Activated CD4-positive, alpha-beta T cell treated with anti-CD3 and anti-CD28 coated beads for 1 hour (primary cell): ENCODE data around the gene NMT2.
"Not testable (repeated sequence)": the region's sequence is repeated elsewhere in the genome, so short reads cannot be mapped to it uniquely, and the experiment has no call there.

Source experiments
- DNase-seq: peaks from one replicate; pipeline ENCODE4 v3.0.0-alpha.2; 2020

NMT2 gene

DNA sequence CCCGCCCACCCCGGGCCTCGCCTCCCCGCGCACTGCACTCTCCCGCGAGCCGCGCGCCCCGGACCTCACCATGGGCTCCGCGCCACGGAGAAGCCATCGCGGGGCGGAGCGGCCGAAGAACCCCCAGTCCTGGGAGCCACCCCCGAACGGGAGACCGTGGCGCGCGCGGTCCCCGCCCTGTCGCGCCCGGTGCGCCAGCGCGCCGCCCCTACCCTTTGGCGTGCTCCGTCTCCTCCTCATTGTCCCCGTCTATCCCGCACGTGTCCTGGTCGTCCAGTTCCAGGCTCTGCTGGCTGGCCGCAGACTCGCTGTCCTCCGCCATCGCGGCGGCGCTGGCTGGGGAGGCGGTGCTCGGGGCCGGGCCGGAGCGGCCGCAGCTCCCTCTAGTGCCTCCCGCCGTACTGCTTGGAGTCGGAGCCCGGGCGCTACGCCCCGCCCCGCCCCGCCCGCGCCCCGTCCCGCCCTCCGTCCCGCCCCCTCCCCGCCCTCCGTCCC, at the start of gene NMT2:
Gene NMT2 (minus strand): TSS at position 403 of the 495 bp plus-strand sequence. CDS start 81 bp downstream, at position 322.
- DNase-seq, result no peak

DNA sequence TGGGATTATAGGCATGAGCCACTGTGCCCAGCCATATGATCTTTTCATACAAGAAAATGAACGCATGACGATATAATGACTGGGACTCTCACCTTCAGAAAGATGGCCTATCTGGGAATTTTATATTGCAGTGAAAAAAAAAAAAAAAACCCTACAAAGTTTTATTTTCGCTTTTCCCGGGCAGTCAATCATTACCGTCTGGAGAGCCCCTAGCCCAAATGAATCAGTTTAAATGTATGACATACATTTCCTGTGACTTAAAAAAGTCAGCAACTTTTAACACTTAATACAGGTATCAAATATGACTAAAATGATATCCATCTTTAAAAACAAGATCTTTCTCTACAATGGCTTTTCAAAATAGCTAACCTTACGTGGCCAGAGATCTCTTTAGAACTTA, 48.2 kb upstream of the NMT2 start:
- no peak for DNase-seq

DNA sequence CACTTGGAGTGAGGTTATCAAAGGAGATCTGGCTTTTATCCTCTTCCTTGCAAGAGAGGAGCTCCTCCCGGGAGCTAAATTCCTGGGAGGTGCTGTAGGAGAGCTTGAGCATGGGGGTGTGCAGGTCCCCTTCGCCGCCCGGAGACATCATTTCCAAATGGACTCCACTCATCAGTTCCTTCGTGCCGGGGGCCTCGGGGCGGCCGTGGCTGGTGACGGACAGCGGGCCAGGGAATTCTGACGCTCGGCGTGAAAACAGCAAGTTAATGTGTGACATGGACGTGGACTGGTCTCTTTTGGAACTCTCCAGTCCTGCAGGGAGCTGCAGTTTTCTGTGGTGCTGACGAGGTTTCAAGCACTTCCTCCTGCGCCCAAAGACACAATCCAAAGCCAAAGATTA, 45.7 kb upstream of the NMT2 start:
- no peak for DNase-seq

DNA sequence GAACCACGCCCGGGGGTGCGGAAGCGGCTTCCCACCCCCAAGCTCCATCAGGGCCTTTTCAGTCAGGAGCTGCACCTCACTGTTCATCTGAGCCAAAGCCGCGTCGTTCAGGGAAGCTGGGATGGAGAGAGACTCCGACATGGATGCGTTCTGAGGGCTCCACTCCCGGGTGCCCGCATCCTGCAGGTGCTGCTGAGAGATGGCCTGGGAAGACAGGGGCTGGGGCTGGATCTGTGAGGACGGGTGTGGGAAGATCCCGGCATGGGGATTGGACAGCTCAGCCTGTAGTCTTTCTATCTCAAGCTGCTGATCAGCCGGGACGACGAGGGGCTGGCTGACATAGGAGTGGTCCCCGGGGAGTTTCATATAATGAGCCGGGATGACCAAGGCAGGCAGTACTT, 45.0 kb upstream of the NMT2 start:
- DNase-seq, result no peak

DNA sequence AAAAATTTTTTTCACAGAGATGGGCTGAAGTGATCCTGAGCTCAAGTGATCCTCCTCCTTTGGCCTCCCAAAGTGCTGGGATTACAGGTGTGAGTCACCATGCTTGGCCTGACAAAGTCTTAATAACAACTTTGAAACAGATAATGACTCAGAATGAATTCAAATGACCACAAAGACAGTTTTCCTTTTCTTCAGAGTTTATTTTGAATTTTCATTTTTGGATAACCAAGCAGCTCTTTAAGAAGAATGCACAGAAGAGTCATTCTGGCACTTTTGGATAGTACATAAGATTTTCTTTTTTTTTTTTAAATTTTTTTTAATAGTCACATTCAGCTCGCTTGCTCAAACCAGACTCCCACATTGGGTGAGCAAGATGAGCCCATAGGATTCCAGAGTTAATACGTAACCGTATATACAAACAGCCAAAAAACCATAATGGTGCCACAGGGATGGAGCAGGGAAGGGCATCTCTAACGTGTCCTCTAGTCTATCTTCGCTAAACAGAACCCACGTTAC, 43.0 kb upstream of the NMT2 start:
- DNase-seq, result no peak

DNA sequence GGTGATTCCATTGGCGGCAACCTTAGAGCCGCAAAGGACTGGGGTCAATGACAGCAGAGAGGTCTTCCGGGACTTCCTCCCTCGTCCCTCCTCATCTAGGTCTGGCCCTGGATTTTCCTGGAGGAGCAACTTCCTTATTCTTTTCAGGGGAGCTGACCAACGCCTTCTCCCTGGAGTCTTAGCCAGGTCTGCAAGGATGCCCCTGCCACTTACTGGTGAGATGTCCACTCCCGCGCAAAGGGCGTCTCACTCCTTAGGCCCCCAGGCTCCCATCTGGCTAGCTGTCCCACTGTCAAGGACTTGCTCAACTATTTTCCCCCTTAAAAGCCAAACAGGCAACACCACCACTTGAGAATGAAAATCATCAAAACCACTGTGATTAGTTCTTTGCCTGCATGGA, 42.0 kb upstream of the NMT2 start:
- DNase-seq, result no peak

DNA sequence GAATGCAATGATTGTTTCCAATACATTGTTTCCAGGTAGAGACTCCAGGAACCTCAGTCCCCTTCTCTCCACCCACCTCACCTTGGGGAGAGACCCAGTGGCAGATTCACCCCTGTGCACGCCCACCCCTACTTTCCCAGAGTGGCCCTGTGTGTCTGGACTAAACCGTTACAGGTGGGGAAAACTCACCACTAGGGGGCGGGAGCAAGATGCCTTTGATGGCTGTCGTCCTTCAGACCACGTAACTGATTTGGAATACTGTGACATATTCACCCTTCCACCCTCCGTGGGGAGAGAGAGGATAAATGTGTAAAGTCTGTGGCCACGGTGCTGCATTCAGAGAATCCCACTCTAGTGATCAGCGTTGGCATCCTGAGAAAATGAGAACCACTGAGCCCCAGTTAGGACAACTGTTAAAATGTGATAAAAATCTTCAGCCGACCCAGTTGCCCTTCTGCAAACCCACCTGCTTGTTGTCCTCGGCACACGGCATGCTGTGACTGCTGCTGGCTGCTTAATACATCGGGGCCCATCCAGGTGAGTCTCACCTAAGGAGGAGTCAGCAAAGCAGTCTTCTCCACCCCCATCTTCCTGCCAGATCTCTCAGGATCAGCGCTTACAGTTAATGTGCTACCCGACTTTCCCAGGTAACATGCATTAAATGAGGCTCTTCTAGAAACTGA, 41.5 kb upstream of the NMT2 start:
- peak; percentile 65 for DNase-seq

DNA sequence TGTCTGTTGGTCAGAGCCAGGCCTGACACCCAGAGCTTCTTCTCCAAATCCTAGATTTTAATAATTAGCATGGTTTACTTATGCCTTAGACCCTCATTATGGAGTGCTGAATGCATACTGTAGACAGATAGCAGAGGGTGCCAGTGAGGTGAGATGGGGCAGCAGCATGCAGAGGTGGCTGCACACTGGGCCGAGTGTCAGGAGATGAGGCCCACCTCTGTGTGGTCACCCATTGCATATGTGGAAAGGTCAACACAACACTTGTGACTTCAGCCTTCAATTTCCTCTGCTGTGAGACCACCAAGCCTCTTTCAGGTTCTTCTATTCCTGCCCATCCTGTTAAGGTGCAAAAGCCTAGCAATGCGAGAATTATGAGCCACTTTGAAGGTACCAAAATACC, 39.7 kb upstream of the NMT2 start:
- no peak for DNase-seq

DNA sequence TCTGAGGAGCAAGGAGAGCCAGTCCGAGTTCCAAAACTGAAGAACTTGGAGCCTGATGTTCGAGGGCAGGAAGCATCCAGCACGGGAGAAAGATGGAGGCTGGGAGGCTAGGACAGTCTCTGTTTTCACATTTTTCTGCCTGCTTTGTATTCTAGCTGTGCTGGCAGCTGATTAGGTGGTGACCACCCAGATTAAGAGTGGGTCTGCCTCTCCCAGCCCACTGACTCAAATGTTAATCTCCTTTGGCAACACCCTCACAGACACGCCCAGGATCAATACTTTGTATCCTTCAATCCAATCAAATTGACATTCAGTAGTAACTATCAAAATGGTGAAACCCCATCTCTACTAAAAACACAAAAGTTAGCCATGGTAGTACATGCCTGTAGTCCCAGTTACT, 38.9 kb upstream of the NMT2 start:
- not testable (repeated sequence) for DNase-seq

DNA sequence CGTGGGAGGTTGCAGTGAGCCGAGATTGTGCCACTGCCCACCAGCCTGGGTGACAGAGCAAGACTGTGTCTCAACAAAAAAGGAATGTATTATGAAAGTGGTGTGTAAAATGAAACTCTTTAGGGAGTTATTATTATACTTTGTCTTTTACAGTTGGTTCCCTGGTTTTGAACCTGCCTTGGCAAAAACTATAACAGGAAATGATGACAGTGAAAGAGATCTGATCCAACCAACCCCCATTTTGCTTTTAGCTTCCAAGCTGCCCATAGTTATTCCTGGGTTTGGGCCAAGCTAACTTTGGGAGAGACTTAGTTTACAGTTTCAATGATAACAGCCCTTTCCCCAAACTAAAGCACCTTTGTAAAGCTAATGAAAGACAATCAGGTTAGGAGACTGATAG, 34.1 kb upstream of the NMT2 start:
- DNase-seq, result no peak

DNA sequence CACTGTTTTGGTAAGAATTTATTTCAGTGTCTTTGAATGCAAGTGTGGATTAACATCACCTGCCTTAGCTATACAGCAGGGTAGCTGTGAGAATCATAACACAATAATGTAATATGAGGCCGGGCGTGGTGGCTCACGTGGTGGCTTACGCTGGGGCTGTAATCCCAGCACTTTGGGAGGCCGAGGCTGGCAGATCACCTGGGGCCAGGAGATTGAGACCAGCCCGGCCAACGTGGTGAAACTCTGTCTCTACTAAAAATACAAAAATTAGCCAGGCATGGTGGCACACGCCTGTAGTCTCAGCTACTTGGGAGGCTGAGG, 33.8 kb upstream of the NMT2 start:
- not testable (repeated sequence) for DNase-seq

DNA sequence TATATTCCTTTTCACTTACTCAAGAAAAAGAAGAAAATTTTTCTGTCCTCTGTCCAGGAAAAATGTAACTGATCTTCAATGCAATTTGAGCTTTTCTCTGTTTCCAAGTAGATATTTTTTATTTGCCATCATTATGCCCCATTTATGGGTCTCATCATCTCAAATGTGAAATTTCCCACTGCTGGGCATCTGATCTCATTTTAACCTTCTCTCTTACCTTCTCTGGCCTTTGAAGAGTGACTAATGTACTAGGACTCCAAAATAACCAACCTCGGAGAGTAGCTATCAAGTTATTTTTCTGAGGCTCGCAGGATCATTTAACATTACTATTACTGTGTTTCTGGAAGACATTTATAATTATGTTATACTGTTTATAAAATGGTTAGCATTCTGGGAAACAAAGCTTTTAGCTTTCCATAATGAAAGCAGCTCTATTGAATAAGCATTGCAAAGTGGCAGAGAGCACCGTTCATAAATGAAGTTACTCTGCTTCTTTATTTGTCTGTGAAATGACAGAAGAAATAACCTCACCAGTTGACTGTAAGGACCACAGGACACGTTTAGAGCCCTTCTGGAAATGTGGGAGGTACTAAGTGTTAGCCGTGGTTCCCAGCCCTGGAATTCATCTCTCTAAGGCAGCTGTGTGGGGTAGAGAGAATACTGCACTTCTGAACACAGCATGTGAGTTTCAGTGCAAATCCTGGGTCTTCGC, 33.3 kb upstream of the NMT2 start:
- DNase-seq, result no peak

DNA sequence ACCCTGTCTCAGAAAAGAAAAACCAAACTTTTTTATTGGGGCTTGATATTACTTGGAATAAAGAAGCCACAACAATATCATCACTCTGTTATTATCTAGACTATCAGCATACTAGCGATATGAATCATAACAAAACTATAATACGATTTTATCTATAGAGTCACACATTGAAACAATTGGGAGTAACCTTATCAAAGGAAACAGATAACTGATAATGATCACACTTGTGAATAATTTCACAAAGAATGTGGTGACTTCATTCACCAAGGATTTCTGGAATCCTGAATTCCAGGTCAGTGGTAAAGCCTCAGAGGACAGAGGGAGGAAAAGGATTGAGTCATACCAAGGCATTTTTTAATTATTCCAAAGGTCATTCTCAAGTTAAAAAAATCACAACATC, 32.1 kb upstream of the NMT2 start:
- DNase-seq, result no peak

DNA sequence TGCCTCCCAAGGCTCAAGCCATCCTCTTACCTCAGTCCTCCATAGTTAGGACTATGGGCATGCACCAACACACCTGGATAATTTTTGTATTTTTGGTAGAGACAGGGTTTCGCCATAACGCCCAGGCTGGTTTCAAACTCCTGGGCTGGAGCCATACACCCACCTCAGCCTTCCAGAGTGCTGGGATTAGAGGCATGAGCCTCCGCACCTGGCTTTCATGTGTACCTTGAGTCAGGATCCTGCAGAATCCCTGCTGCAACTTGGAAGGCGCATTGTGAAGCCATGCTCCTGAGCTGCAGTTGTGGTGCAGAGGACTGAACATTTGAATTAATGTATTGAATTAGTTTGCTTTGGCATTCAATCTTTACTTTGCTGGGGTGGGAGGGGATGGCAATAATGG, 29.4 kb upstream of the NMT2 start:
- no peak for DNase-seq

DNA sequence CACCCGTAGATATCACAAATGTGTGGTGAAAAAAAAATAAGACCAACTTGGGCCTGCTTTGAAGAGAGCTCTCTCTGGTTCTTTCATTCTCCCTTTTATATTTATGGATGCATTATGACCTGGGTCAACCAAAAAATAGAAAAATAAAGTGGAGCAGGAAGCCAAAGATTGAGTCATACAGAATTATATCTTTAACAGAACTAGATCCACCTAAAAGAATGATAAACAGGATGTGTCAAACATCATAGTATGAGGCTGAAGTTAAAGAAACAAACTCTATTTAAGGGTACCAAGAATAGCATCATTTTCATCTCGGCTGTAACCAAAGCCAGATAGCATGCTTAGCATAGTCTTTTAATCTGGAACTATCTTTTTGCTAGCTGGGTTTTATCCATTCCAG, 28.8 kb upstream of the NMT2 start:
- no peak for DNase-seq

DNA sequence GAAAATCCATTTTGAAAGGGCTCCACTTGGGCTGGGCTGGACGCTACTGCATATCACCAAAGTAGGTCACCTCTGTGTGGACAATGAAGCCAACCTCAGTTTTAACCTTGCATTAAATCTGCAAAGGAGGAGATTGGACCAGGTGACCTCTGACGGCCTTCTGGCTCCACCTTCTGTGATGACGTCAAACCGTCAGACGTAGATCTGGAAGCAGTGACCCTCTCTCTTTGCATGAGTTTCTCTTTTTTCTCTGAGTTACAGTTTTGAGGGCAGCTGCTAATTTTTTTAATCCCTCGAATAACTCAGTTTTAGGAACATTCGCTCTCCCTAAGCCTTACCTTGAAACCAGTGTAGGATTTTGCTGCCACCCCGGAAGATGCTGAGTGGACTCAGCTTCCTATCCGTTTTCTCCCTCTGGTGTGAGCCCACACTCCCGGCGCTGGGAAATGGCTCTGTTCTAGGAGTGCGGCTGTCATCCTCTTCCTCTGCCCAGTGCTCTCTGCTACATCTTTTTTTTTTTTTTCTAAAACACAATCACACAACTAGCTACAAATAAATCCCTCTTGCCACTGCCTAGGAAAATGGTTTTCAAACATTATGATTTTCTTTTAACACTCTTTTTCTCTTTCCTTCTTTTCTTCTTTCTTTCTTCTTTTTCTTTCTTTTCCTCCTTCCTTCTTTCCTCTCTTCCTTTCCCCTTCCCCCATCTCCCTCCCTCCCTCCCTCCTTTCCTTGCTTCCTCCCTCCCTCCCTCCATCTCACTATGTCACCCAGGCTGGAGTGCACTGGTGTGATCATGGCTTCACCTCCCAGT, 27.7 kb upstream of the NMT2 start:
- DNase-seq, result no peak

DNA sequence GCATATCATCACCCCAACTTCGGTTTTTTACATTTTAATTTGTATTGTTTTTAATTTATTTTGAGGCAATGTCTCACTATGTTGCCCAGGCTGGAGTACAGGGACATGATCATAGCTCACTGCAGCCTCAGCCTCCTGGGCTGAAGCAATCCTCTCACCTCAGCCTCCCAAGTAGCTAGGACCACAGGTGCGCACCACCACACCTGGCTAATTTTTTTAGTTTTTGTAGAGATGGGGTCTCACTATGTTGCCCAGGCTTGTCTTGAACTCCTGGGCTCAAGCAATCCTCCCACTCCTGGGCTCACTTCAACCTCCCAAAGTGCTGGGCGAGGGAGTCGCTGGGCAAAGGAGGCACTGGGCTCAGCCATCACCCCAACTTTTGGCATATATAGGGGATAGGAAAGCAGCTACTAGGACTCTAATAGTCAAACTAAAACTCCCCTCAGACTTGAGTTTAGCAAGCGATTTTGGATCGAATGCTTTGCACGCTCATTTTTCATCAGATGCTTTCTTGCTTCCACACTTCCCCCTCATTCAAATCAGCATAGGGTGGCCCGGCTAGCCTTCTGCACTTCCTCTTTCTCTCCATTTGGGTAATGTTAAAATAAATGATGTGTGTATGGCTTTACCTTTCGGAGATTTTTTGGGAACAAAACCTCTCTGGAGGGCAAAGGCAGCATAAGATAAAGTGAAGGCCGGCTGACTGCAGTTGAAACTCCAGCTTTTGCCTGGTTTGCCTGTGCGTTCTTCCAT, 20.8 kb upstream of the NMT2 start:
- no peak for DNase-seq

DNA sequence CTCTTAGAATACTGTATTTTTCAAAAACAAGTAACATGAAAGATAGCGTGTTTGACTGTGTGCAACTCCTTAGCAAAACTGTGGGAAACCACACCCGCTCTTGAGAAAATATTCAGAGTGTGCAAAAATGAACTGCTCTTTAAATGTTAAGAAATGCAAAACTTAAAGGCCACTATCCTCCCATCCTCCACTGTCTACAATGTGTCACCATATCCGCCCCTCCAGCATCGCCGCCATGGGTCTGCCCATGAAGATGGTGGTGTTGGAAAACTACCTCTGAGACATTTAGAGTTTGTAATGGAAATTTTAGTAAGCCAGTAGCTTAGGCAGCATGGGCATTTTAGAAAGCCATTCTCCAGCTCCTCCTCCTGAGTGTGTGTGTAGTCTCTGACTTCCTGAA, 20.1 kb upstream of the NMT2 start:
- peak; percentile 23 for DNase-seq

DNA sequence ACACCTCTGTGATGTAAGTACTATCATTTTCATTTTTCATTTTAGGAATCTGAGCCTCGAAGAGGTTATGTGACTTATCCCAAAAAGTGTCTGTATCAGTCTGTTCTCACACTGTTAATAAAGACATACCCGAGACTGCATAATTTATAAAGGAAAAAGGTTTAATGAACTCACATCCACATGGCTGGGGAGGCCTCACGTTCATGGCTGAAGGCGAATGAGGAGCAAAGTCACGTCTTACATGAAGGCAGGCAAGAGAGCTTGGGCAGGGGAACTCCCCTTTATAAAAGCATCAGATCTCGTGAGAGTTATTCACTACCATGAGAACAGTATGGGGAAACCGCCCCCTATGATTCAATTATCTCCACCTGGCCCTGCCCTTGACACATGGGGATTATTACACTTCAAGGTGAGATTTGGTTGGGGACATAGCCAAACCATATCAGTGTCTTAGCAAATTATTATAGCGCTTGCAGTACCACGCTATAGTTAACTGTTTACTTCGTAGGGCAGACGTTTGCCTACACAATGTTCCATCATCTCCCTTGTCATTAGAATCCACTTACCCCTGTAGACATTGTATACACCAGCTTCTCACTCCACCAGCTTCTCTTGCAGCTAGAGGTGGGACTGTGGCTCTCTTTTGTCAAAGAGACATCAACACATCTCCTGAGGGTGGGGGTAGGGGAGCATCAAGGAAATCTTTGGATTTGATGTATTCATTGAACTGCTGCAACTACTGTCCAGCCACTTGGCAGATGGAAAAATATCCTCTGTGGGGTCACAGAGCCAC, 15.4 kb upstream of the NMT2 start:
- DNase-seq, result no peak

DNA sequence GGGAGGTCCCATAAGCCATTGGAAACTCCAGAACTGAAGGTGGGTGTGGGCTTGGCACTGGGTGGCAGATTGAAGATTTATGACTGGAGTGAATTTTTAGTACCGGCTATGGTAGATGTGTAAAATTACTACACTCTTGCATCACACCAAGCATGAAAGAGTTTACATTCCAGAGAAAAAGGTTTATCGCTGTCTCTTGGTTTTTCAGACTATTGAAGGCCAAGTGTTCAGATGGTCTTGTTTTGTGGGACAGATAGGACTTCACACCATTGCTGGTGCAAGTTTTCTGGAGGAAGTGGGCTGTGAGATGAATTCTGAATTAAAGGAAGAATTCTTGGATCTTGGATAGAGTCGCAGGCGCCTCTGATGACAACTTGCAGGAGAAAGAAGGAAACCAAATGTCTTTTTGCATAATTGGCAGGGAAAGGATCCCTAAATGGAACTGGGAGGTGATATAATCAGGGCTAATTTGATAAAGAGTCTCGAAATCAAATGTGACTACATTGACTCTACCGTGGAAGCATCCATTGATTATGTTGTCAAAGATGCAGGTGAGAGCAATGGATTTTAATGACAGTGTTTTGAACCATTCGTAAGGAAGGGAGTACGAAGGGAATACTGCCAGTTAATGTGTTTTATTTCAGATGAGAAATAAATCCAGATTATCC, 14.2 kb upstream of the NMT2 start:
- DNase-seq, result no peak

DNA sequence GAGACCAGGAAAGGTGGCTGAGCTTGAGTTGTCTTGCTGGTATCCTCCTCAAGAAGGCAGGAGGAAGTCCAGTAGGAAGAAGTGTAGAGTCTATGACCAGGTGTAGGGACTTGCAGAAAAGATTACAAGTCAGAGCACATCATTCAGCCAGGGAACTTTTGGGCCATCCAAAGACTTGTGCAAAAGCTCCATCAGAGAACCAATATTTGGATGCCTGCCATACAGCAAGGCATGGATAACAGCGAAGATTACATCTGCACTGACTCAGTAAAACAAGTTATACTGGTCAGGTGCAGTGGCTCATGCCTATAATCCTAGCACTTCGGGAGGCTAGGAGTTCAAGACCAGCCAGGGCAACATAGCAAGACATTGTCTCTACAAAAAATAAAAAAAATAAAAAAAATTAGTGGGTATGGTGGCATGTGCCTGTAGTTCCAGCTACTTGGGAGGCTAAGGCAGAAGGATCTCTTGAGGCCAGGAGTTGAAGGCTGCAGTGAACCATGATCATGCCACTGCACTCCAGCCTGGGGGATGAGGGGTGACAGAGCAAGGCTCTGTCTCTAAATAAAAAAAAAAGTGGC, 13.2 kb upstream of the NMT2 start:
- no peak for DNase-seq
